Panc1 (cell line): ENCODE results near the gene LYST. TPM values are rescaled to one million over a fixed set of nuclear protein-coding genes. Genes with fewer than 3 reads are reported as not detected.

Experiments used
- ATAC-seq: fragments of 200-7000 bp; cut with Tn5 transposase; 2 replicates; pipeline ENCODE4 v1.9.1; 2020; ENCODE audit warnings: mild to moderate bottlenecking, moderate library complexity
- BruUV-seq: library from RNA; stranded (reverse); fragments of 400-500 nt; replicated peaks from 2 replicates; lab custom pipeline; 2021; lab: Mats Ljungman, UMichigan
- CTCF ChIA-PET: fragments of 300-600 bp; sonication (Branson Sonifier 250); formaldehyde crosslinking; loops from one replicate; lab custom pipeline; 2022; ENCODE audit warnings: antibody characterized with exemption; lab: Charles Lee
- POLR2A ChIA-PET: fragments of 300-600 bp; sonication (Branson Sonifier 250); formaldehyde crosslinking; loops from one replicate; lab custom pipeline; 2022; ENCODE audit warnings: antibody characterized with exemption; lab: Charles Lee
- DNase-seq: peaks from one replicate; pipeline ENCODE4 v3.0.0-alpha.2; 2010; ENCODE audit warnings: low read depth, low spot score
- H3K27ac ChIP-seq: 2 replicates; pipeline ENCODE4 v1.5.1; 2011; ENCODE audit warnings: mild to moderate bottlenecking, low read length, inconsistent platforms
- H3K27me3 ChIP-seq: fragments of 200-500 bp; sonication (Bioruptor generic); 2 replicates; pipeline ENCODE4 v1.6.0; 2014; ENCODE audit warnings: low read length, inconsistent platforms; ENCODE audit not compliant: control insufficient read depth, insufficient read depth
- H3K36me3 ChIP-seq: fragments of 200-500 bp; sonication (Bioruptor generic); 2 replicates; pipeline ENCODE4 v1.5.1; 2014; ENCODE audit warnings: inconsistent platforms, mild to moderate bottlenecking, low read length, moderate library complexity; ENCODE audit not compliant: control insufficient read depth, insufficient read depth
- H3K4me1 ChIP-seq: 2 replicates; pipeline ENCODE4 v1.5.1; 2011; ENCODE audit warnings: inconsistent platforms, mild to moderate bottlenecking, low read length, moderate library complexity; ENCODE audit not compliant: control insufficient read depth, insufficient read depth
- H3K4me3 ChIP-seq, 2 experiments: 2 replicates each; pipeline ENCODE4 v1.5.1; 2011 to 2012; ENCODE audit warnings: low read depth in 2 of 2, low read length in 2 of 2, mild to moderate bottlenecking in 2 of 2, inconsistent platforms in 1 of 2, moderate library complexity in 1 of 2
- H3K9me3 ChIP-seq: fragments of 200-500 bp; sonication (Bioruptor generic); 2 replicates; pipeline ENCODE4 v1.5.1; 2014; ENCODE audit warnings: low read depth, mild to moderate bottlenecking, inconsistent platforms, low read length, moderate library complexity; ENCODE audit not compliant: control insufficient read depth, insufficient read depth
- CTCF ChIP-seq: fragments of 450-650 bp; IDR thresholded peaks from 2 replicates; pipeline ENCODE4 v1.5.1; 2017; ENCODE audit warnings: mild to moderate bottlenecking
- POLR2AphosphoS5 ChIP-seq: IDR thresholded peaks from 2 replicates; pipeline ENCODE4 v1.6.1; 2012; ENCODE audit warnings: mild to moderate bottlenecking, low read depth, low read length, moderate library complexity
- SIN3A ChIP-seq: IDR thresholded peaks from 2 replicates; pipeline ENCODE4 v1.6.1; 2012; ENCODE audit warnings: low read depth, mild to moderate bottlenecking, low read length, moderate library complexity, borderline replicate concordance; ENCODE audit not compliant: insufficient read depth
- TCF7L2 ChIP-seq: IDR thresholded peaks from 2 replicates; pipeline ENCODE4 v1.6.1; 2011; ENCODE audit warnings: mild to moderate bottlenecking, low read depth, low read length, inconsistent platforms
- in situ Hi-C: cut with HindIII; loops from 2 replicates; pipeline ENCODE4 v1.10.0; 2016; ENCODE audit warnings: low sequenced_read_pairs, low pct_unique_long_range_greater_than_20kb
- intact Hi-C: fragments of 100-400 bp; cut with micrococcal nuclease; formaldehyde crosslinking; loops from one replicate; pipeline ENCODE4 v1.10.0; 2022; ENCODE audit not compliant: unreplicated experiment
- total RNA-seq: library from RNA; stranded (reverse); gene quantifications from one replicate; pipeline ENCODE4 v1.2.1, GENCODE V29; 2021; ENCODE audit not compliant: unreplicated experiment
- TF ChIP-seq, protein P1 (sequence below), 2 experiments: IDR thresholded peaks; 2 replicates each; pipeline ENCODE4 v1.6.1; 2011 to 2012; ENCODE audit warnings: low read depth in 2 of 2, control low read depth in 1 of 2, low read length in 1 of 2, mild to moderate bottlenecking in 1 of 2, moderate library complexity in 1 of 2; ENCODE audit not compliant: insufficient read depth in 1 of 2

Gene LYST
- total RNA-seq, 1 experiment from 2014 or later = 75.2 TPM

GRCh38 chr1:235682216-235682615 lies 184.5 kb downstream of the LYST start:
- DNase-seq = no peak
- POLR2A ChIA-PET = no interaction called here

DNA sequence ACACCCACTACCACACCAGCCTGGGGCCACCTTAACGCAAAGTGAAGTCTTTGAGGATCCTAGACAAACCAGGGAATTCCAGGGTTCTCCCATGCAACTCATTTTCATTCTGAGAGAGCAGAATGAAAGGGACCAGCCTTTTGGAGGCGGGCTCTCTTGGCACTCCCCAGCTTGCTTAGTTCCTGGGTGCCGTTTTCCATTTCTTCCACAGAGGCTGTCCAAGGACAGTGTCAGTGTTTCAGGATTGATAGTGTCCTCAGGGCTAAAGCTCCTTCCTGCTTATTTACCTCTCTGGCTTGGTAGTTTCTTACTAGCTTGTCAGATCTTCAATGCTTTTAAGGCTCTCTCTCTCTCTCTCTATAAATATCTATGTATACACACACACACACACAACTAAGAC lies 187.1 kb downstream of the LYST start:
- intact Hi-C loops = no loop called here
- no TSS peak for BruUV-seq
- ATAC-seq (no peak), DNase-seq (no peak)
- peaks cover 6% of the 10 kb centered on the region for H3K36me3 ChIP-seq
- ChIA-PET POLR2A (interaction anchor here (0.6 kb wide), 1 partner anchor 64 kb away, joined by 3 read pairs; no protein-coding TSS in a partner anchor), CTCF (no interaction called here)
- in situ Hi-C loops = no loop called here
- no peaks in the 10 kb centered on the region for H3K4me1 ChIP-seq
- peaks cover 11% of the 10 kb centered on the region; the same call in 1 of the 2 replicates for H3K9me3 ChIP-seq
- no peak overlapping the region for H3K4me3 ChIP-seq
- H3K27ac ChIP-seq = no peak overlapping the region
- no peak for TF ChIP-seq POLR2AphosphoS5
- TF ChIP-seq CTCF = no peak
- TF ChIP-seq TCF7L2 = no peak
- TF ChIP-seq, protein P1, sequence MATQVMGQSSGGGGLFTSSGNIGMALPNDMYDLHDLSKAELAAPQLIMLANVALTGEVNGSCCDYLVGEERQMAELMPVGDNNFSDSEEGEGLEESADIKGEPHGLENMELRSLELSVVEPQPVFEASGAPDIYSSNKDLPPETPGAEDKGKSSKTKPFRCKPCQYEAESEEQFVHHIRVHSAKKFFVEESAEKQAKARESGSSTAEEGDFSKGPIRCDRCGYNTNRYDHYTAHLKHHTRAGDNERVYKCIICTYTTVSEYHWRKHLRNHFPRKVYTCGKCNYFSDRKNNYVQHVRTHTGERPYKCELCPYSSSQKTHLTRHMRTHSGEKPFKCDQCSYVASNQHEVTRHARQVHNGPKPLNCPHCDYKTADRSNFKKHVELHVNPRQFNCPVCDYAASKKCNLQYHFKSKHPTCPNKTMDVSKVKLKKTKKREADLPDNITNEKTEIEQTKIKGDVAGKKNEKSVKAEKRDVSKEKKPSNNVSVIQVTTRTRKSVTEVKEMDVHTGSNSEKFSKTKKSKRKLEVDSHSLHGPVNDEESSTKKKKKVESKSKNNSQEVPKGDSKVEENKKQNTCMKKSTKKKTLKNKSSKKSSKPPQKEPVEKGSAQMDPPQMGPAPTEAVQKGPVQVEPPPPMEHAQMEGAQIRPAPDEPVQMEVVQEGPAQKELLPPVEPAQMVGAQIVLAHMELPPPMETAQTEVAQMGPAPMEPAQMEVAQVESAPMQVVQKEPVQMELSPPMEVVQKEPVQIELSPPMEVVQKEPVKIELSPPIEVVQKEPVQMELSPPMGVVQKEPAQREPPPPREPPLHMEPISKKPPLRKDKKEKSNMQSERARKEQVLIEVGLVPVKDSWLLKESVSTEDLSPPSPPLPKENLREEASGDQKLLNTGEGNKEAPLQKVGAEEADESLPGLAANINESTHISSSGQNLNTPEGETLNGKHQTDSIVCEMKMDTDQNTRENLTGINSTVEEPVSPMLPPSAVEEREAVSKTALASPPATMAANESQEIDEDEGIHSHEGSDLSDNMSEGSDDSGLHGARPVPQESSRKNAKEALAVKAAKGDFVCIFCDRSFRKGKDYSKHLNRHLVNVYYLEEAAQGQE (IDR thresholded peaks at IDR 0.05; ENCODE audit: insufficient read depth in 1 of 2, low read depth in 2 of 2, low read length in 1 of 2) = no peak
- TF ChIP-seq SIN3A = no peak
- H3K27me3 ChIP-seq = no peaks in the 10 kb centered on the region

More at GRCh38 chr1:235682216-235682615, 184.5 kb downstream of the LYST start:
- peaks cover 5% of the 10 kb centered on the region for H3K36me3 ChIP-seq
- TF ChIP-seq CTCF (no peak), POLR2AphosphoS5 (no peak), SIN3A (no peak), TCF7L2 (no peak)
- TF ChIP-seq, protein P1 (IDR thresholded peaks at IDR 0.05; ENCODE audit: insufficient read depth in 1 of 2, low read depth in 2 of 2, low read length in 1 of 2) = no peak
- BruUV-seq = no TSS peak
- intact Hi-C loops (no loop called here), in situ Hi-C loops (no loop called here)
- CTCF ChIA-PET = no interaction called here
- H3K9me3 ChIP-seq = no peaks in the 10 kb centered on the region
- no peak overlapping the region for H3K27ac ChIP-seq
- H3K4me3 ChIP-seq = no peak overlapping the region
- no peaks in the 10 kb centered on the region for H3K27me3 ChIP-seq
- ATAC-seq = no peak
- H3K4me1 ChIP-seq = no peaks in the 10 kb centered on the region
